Common myeloid progenitor, CD34-positive (primary cell): Measurements from ENCODE around the gene TSPAN32.
"Not testable (repeated sequence)": the region's sequence is repeated elsewhere in the genome, so short reads cannot be mapped to it uniquely, and the experiment has no call there.

Experiments
- CTCF ChIA-PET: fragments of 350-600 bp; sonication (Branson Sonifier 250); formaldehyde crosslinking; loops from one replicate; lab custom pipeline; 2021; ENCODE audit warnings: antibody characterized with exemption; lab: Charles Lee
- POLR2A ChIA-PET: fragments of 350-600 bp; sonication (Branson Sonifier 250); formaldehyde crosslinking; loops from one replicate; lab custom pipeline; 2021; ENCODE audit warnings: antibody characterized with exemption; lab: Charles Lee
- DNase-seq, 3 donors: peaks; one replicate each; pipeline versions ENCODE4 v3.0.0 to v3.0.0-alpha.2; 2013
- H3K27ac ChIP-seq, 2 experiments: 1 replicate in 1 of 2; 2 replicates in 1 of 2; pipeline ENCODE4 v1.7.0; 2013; ENCODE audit warnings: inconsistent platforms in 2 of 2, low read length in 2 of 2, mild to moderate bottlenecking in 2 of 2, low read depth in 1 of 2, moderate library complexity in 1 of 2; ENCODE audit not compliant: severe bottlenecking in 2 of 2, insufficient read depth in 1 of 2, poor library complexity in 1 of 2
- H3K27me3 ChIP-seq, 5 experiments: replicated peaks in 2 of 5; 1 replicate in 3 of 5; 2 replicates in 2 of 5; pipeline versions ENCODE4 v1.6.1 to v1.7.0; 2013; ENCODE audit warnings: low read length in 4 of 5, mild to moderate bottlenecking in 2 of 5, moderate library complexity in 2 of 5, inconsistent platforms in 1 of 5; ENCODE audit not compliant: insufficient read depth in 5 of 5, control insufficient read depth in 4 of 5
- H3K36me3 ChIP-seq, 4 experiments: 1 replicate in 2 of 4; 2 replicates in 2 of 4; pipeline versions ENCODE4 v1.6.1 to v1.7.0; 2013; ENCODE audit warnings: low read length in 3 of 4, control low read depth in 1 of 4, mild to moderate bottlenecking in 1 of 4; ENCODE audit not compliant: control insufficient read depth in 4 of 4, insufficient read depth in 4 of 4
- H3K4me1 ChIP-seq, 4 experiments: 1 replicate in 3 of 4; 2 replicates in 1 of 4; pipeline versions ENCODE4 v1.6.1 to v1.7.1; 2013; ENCODE audit warnings: low read length in 3 of 4, mild to moderate bottlenecking in 3 of 4, control low read depth in 1 of 4, inconsistent platforms in 1 of 4, moderate library complexity in 1 of 4; ENCODE audit not compliant: control insufficient read depth in 4 of 4, insufficient read depth in 4 of 4; ENCODE audit errors: control extremely low read depth in 1 of 4
- H3K4me3 ChIP-seq, 7 experiments: 1 replicate in 4 of 7; 2 replicates in 3 of 7; pipeline versions ENCODE4 v1.5.1 to v1.7.0; 2013; ENCODE audit warnings: mild to moderate bottlenecking in 7 of 7, low read length in 6 of 7, moderate library complexity in 6 of 7, inconsistent platforms in 2 of 7, low read depth in 2 of 7, control low read depth in 1 of 7; ENCODE audit not compliant: insufficient read depth in 4 of 7, control insufficient read depth in 1 of 7; ENCODE audit errors: extremely low read depth in 1 of 7
- H3K9me3 ChIP-seq, 5 experiments: 1 replicate in 4 of 5; 2 replicates in 1 of 5; pipeline versions ENCODE4 v1.6.1 to v1.7.1; 2013; ENCODE audit warnings: low read length in 4 of 5, mild to moderate bottlenecking in 2 of 5, inconsistent platforms in 1 of 5, low read depth in 1 of 5, moderate library complexity in 1 of 5; ENCODE audit not compliant: control insufficient read depth in 4 of 5, insufficient read depth in 2 of 5; ENCODE audit errors: control extremely low read depth in 1 of 5
- WGBS: methylation state at CpG from one replicate; pipeline ENCODE4 v1.1.5; 2013; ENCODE audit not compliant: insufficient coverage; 5-methylcytosine and 5-hydroxymethylcytosine counted together

The TSPAN32 gene

GRCh38 chr11:2347308-2347830, 45.6 kb downstream of the TSPAN32 start:
- H3K27me3 ChIP-seq = peaks cover 0 to 7% (median 0%) of the 10 kb centered on the region in 5 experiments
- no peaks in the 10 kb centered on the region for H3K4me1 ChIP-seq
- H3K27ac ChIP-seq = no peak overlapping the region
- no peak overlapping the region for H3K4me3 ChIP-seq
- CTCF ChIA-PET = no interaction called here
- 82% methylated on average over 8 of the region's 9 CpGs for WGBS
- no peaks in the 10 kb centered on the region for H3K36me3 ChIP-seq
- POLR2A ChIA-PET = no interaction called here
- DNase-seq = no peak
- H3K9me3 ChIP-seq = peaks cover 0 to 31% (median 11%) of the 10 kb centered on the region in 5 experiments

GRCh38 chr11:2348986-2349385, 47.2 kb downstream of the TSPAN32 start:
- Histone ChIP-seq H3K4me1 (no peaks in the 10 kb centered on the region), H3K27me3 (peaks cover 0 to 7% (median 0%) of the 10 kb centered on the region in 5 experiments), H3K27ac (no peak overlapping the region), H3K9me3 (peaks cover 0 to 29% (median 11%) of the 10 kb centered on the region in 5 experiments), H3K36me3 (no peaks in the 10 kb centered on the region), H3K4me3 (no peak overlapping the region)
- ChIA-PET POLR2A (no interaction called here), CTCF (no interaction called here)
- no CpG with 5 or more reads among the region's 1 CpG for WGBS
- DNase-seq = no peak

GRCh38 chr11:2351701-2352100, 49.9 kb downstream of the TSPAN32 start:
- no peak overlapping the region for H3K4me3 ChIP-seq
- ChIA-PET CTCF (interaction anchor here (1.1 kb wide), 1 partner anchor 35 kb away, joined by 4 read pairs; no protein-coding TSS in a partner anchor), POLR2A (no interaction called here)
- H3K4me1 ChIP-seq = no peaks in the 10 kb centered on the region
- H3K9me3 ChIP-seq = peaks cover 0 to 13% (median 3%) of the 10 kb centered on the region in 5 experiments
- DNase-seq = no peak
- WGBS = 100% methylated on average over 2 of the region's 3 CpGs
- H3K27ac ChIP-seq = no peak overlapping the region
- no peaks in the 10 kb centered on the region for H3K36me3 ChIP-seq
- H3K27me3 ChIP-seq = peaks cover 0 to 7% (median 1%) of the 10 kb centered on the region in 5 experiments

GRCh38 chr11:2352420-2352819, 50.6 kb downstream of the TSPAN32 start:
- Histone ChIP-seq H3K27me3 (peaks cover 0 to 10% (median 2%) of the 10 kb centered on the region in 5 experiments), H3K9me3 (peaks cover 0 to 12% (median 3%) of the 10 kb centered on the region in 5 experiments), H3K4me3 (no peak overlapping the region), H3K27ac (no peak overlapping the region), H3K4me1 (no peaks in the 10 kb centered on the region), H3K36me3 (no peaks in the 10 kb centered on the region)
- CTCF ChIA-PET = interaction anchor here (1.1 kb wide), 1 partner anchor 36 kb away, joined by 4 read pairs; no protein-coding TSS in a partner anchor
- DNase-seq = no peak
- POLR2A ChIA-PET = no interaction called here
- 90% methylated on average over 4 of the region's 4 CpGs for WGBS

GRCh38 chr11:2355000-2355644, 53.3 kb downstream of the TSPAN32 start:
- Histone ChIP-seq H3K36me3 (no peaks in the 10 kb centered on the region), H3K9me3 (no peaks in the 10 kb centered on the region), H3K4me1 (no peaks in the 10 kb centered on the region), H3K4me3 (no peak overlapping the region), H3K27me3 (peaks cover 0 to 10% (median 2%) of the 10 kb centered on the region in 5 experiments), H3K27ac (no peak overlapping the region)
- ChIA-PET POLR2A (no interaction called here), CTCF (no interaction called here)
- no peak for DNase-seq
- WGBS = 95% methylated on average over 4 of the region's 7 CpGs

GRCh38 chr11:2357246-2357645, 55.4 kb downstream of the TSPAN32 start:
- WGBS = 71% methylated on average over 7 of the region's 8 CpGs
- ChIA-PET POLR2A (no interaction called here), CTCF (no interaction called here)
- Histone ChIP-seq H3K4me1 (no peaks in the 10 kb centered on the region), H3K4me3 (no peak overlapping the region), H3K27ac (no peak overlapping the region), H3K27me3 (peaks cover 0 to 8% (median 0%) of the 10 kb centered on the region in 5 experiments), H3K9me3 (no peaks in the 10 kb centered on the region), H3K36me3 (no peaks in the 10 kb centered on the region)
- no peak for DNase-seq

GRCh38 chr11:2357651-2358050, 55.8 kb downstream of the TSPAN32 start:
- H3K4me1 ChIP-seq, H3K9me3 ChIP-seq, DNase-seq, POLR2A ChIA-PET, H3K4me3 ChIP-seq, CTCF ChIA-PET, H3K27ac ChIP-seq, H3K36me3 ChIP-seq: not testable (repeated sequence)
- WGBS = 100% methylated on average over 11 of the region's 13 CpGs
- peaks cover 0 to 10% (median 0%) of the 10 kb centered on the region in 5 experiments for H3K27me3 ChIP-seq
